HL-60 (cell line): Measurements from ENCODE around the gene CTSC.
"Not testable (repeated sequence)": the region's sequence is repeated elsewhere in the genome, so short reads cannot be mapped to it uniquely, and the experiment has no call there.

Experiments
- GABPA ChIP-seq: IDR thresholded peaks from 2 replicates; pipeline ENCODE4 v1.6.1; 2012; ENCODE audit warnings: low read depth
- POLR2AphosphoS5 ChIP-seq: IDR thresholded peaks from 2 replicates; pipeline ENCODE4 v1.6.1; 2012; ENCODE audit warnings: low read depth
- REST ChIP-seq: IDR thresholded peaks from 2 replicates; pipeline ENCODE4 v1.6.1; 2012; ENCODE audit warnings: low read depth; ENCODE audit not compliant: insufficient replicate concordance
- TF ChIP-seq, protein P1 (sequence below): IDR thresholded peaks from one replicate; pipeline ENCODE4 v1.5.1; 2011; ENCODE audit warnings: low read length, control low read depth, inconsistent platforms; ENCODE audit not compliant: insufficient read depth

DNA sequence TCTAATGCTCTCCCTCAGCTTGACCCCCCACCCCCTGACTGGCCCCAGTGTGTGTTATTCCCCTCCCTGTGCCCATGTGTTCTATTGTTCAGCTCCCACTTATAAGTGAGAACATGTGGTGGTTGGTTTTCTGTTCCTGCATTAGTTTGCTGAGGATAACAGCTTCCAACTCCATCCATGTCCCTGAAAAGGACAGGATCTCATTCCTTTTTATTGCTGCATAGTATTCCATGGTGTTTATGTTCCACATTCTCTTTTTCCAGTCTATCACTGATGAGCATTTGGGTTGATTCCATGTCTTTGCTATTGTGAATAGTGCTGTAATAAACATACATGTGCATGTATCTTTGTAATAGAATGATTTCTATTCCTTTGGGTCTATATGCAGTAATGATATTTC is 16.1 kb downstream of the CTSC start:
- TF ChIP-seq, protein P1, sequence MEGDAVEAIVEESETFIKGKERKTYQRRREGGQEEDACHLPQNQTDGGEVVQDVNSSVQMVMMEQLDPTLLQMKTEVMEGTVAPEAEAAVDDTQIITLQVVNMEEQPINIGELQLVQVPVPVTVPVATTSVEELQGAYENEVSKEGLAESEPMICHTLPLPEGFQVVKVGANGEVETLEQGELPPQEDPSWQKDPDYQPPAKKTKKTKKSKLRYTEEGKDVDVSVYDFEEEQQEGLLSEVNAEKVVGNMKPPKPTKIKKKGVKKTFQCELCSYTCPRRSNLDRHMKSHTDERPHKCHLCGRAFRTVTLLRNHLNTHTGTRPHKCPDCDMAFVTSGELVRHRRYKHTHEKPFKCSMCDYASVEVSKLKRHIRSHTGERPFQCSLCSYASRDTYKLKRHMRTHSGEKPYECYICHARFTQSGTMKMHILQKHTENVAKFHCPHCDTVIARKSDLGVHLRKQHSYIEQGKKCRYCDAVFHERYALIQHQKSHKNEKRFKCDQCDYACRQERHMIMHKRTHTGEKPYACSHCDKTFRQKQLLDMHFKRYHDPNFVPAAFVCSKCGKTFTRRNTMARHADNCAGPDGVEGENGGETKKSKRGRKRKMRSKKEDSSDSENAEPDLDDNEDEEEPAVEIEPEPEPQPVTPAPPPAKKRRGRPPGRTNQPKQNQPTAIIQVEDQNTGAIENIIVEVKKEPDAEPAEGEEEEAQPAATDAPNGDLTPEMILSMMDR = not testable (repeated sequence)
- TF ChIP-seq POLR2AphosphoS5 = peak; percentile 28; the same call in 1 of the 2 replicates
- not testable (repeated sequence) for TF ChIP-seq REST, GABPA
